GM19328 (cell line): Measurements from ENCODE around the gene PNPLA2.

ENCODE experiments used
- ATAC-seq: cut with Tn5 transposase; IDR thresholded peaks from one replicate; pipeline ENCODE4 v1.9.1; 2021; ENCODE audit warnings: mild to moderate bottlenecking, moderate library complexity; ENCODE audit not compliant: unreplicated experiment

Gene PNPLA2

DNA sequence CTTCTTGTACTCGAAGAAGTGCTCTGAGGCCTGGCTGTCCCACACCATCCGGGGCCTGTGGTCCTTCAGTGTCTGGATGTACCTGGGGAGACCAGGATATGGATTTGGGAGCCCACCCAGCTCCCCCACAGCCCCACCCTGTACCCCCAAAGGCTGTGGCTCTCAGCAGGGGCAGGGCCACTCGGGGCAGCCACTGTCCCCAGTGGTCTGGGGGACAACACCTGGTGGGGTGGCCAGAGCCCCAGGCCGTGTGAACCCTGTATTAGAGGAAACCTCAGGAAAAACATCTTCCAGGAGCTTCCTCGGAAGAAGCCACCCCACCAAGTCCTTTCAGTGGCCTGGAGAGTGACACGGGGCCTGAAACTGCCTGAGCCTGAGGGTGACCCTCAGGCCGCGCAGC, 51.7 kb downstream of the PNPLA2 start:
- ATAC-seq: no peak

GRCh38 chr11:871472-871871, 52.8 kb downstream of the PNPLA2 start:
- ATAC-seq: no peak

DNA sequence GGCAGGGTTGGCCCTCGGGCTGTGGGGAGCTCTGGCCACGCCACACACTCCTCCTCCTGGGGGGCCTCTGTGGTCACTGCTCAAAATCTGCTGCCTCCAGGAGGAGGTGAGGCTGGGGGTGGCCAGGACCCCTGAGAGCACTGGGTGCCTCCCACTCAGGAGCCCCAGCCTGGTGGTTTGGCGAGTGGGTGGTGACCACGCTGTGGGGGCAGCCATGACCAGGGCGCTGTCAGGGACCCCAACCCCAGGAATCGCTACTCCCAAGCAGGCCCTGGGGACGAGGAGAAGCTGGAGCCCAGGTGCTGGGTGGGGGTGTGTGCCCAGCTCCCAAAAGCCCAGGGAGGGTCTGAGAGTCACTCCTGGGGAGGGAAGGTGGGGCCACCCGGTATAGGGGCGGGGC, 54.1 kb downstream of the PNPLA2 start:
- no peak for ATAC-seq

DNA sequence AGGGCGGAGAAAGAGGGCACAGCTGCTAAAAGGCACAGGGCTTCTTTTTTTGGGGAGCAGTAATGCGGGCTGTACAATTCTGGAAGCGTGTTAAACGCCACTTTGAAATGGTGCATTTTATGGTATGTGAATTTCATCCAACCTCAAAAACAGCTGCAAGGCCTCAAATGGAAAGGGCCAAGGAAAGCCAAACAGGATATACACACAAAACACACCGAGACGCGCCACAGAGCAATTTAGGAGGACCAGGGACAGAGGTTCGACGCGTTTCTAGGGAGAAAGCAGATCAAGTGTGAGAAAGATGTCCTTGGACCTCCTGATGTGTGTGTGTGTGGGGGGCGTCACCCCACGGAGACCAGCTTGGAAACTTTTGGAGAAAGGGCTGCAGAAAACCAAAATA, 55.0 kb downstream of the PNPLA2 start:
- ATAC-seq: no peak
